ENCODE results near the gene RIMS4. TPM values are rescaled to one million over a fixed set of nuclear protein-coding genes. Genes with fewer than 3 reads are reported as not detected.

The RIMS4 gene
- total RNA-seq, 2 experiments from 2014 or later = not detected

DNA sequence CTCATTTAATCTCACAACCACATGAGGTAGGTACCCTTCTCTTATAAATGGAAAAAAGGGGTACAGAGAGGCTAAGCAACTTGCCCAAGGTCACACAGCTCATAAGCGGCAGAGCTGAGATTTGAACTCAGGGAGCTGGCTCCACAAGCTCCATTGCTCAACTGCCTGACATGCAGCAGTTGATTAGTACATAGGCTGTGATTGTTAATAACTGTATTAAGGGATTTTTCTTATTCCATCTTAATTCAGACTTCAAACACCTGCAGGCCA, 88.6 kb downstream of the RIMS4 start:
- ChIA-PET CTCF (interaction anchor here (0.6 kb wide), 1 partner anchor 63 kb away, joined by 6 read pairs; no protein-coding TSS in a partner anchor), POLR2A (no interaction called here)
- Mint-ChIP-seq H3K9me3 (no peaks in the 10 kb centered on the region), H3K4me1 (no peaks in the 10 kb centered on the region), H3K27ac (no peak overlapping the region), H3K27me3 (no peaks in the 10 kb centered on the region), H3K4me3 (no peak overlapping the region), H3K36me3 (ENCODE audit: low read depth) (no peaks in the 10 kb centered on the region)
- no peak for DNase-seq

DNA sequence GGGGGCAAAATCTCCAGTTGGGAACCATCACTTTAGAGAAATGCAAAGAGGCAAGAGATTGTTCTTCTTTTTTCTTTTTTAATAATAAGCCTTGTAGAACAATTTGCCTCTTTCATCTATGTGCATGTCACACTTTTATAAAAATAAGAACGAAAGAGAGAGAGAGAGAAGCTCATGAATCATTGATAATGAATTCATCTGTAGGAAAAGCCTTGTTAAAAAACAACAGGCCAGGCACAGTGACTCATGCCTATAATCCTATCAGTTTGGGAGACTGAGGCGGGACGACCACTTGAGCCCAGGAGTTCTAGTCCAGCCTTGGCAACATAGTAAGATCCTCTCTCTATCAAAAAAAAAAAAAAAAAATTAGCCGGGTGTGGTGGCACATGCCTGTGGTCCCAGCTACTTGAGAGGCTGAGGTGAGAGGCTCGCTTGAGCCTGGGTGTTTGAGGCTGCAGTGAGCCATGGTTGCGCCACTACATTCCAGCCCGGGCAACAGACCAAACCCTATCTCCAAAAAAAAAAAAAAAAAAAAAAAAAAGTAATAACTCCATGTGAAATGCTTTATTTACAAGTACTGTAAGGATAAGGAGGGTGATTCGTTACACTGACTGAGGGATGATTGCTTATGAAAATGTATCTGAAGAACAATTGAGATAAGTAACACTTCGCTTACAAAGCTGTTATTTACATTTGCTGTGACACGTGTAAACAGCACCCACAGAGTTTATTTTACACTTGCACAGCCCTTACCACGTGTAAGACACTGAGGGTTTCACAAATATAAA, 89.2 kb downstream of the RIMS4 start:
- Mint-ChIP-seq H3K4me3 (no peak overlapping the region), H3K9me3 (no peaks in the 10 kb centered on the region), H3K36me3 (ENCODE audit: low read depth) (no peaks in the 10 kb centered on the region), H3K27me3 (no peaks in the 10 kb centered on the region), H3K4me1 (no peaks in the 10 kb centered on the region), H3K27ac (no peak overlapping the region)
- DNase-seq = no peak
- POLR2A ChIA-PET = no interaction called here
- CTCF ChIA-PET = interaction anchor here (0.6 kb wide), 1 partner anchor 63 kb away, joined by 6 read pairs; no protein-coding TSS in a partner anchor

DNA sequence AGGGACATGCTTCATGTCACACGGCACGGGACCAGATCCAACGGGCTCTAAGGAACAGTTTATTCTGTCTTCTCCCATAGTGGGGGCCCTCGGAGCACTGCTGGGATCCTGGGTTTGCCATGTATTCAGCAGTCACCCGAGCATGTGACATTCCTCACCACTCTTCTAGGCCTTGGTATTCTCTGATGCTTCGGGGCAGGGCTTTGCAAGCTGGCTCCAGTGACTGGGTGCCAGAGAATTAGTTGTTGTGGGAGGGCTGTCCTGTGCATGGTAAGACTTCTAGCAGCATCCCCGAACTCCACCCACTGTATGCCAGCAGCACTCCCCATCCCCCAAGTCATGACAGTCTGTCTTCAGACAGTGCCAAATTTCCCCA, 89.7 kb downstream of the RIMS4 start:
- ChIA-PET CTCF (no interaction called here), POLR2A (no interaction called here)
- Mint-ChIP-seq H3K27ac (no peak overlapping the region), H3K4me3 (no peak overlapping the region), H3K36me3 (ENCODE audit: low read depth) (no peaks in the 10 kb centered on the region), H3K27me3 (no peaks in the 10 kb centered on the region), H3K4me1 (no peaks in the 10 kb centered on the region), H3K9me3 (no peaks in the 10 kb centered on the region)
- DNase-seq = no peak

DNA sequence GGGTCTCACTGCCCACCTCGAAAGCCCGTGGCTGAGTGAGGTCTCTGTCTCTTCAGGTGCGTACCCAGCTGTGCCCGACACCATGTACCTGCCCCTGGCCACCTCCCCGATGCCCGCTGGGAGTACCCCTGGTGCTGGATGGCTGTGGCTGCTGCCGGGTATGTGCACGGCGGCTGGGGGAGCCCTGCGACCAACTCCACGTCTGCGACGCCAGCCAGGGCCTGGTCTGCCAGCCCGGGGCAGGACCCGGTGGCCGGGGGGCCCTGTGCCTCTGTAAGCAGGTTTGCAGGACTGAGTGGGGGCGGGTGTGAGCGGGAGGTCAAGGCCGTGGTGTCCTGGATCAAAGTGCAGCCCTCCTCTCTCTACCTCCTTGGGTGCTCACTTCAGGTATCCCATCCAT, 90.5 kb downstream of the RIMS4 start:
- Mint-ChIP-seq H3K36me3 (ENCODE audit: low read depth) (no peaks in the 10 kb centered on the region), H3K27me3 (no peaks in the 10 kb centered on the region), H3K4me3 (no peak overlapping the region), H3K4me1 (no peaks in the 10 kb centered on the region), H3K27ac (no peak overlapping the region), H3K9me3 (no peaks in the 10 kb centered on the region)
- ChIA-PET POLR2A (no interaction called here), CTCF (interaction anchor here (1.5 kb wide), 1 partner anchor 34 kb away, joined by 4 read pairs; no protein-coding TSS in a partner anchor)
- no peak for DNase-seq

DNA sequence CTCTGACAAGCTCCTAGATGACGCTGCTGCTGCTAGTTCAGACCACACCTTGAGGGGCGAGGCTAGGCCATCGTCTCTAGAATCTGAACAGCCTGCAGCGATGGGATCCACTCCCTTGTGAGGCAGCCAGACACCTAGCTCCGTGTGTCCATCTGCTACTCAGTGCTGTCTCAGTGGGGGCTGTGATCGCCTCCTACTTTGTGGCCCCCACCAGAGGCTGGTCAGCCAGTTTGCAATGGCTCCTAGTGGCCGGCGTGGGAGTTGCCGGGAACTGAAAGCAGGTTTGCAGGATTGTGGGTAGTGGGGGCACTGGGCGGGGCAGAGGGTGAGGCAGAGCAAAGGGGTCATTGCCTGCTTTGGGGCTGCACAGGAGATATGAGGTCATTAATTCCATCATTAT, 92.4 kb downstream of the RIMS4 start:
- Mint-ChIP-seq H3K27me3 (no peaks in the 10 kb centered on the region), H3K27ac (no peak overlapping the region), H3K4me1 (no peaks in the 10 kb centered on the region), H3K9me3 (no peaks in the 10 kb centered on the region), H3K36me3 (ENCODE audit: low read depth) (no peaks in the 10 kb centered on the region), H3K4me3 (no peak overlapping the region)
- no peak for DNase-seq
- POLR2A ChIA-PET = no interaction called here
- CTCF ChIA-PET = interaction anchor here (0.6 kb wide), 1 partner anchor 581 kb away, joined by 4 read pairs; no protein-coding TSS in a partner anchor

DNA sequence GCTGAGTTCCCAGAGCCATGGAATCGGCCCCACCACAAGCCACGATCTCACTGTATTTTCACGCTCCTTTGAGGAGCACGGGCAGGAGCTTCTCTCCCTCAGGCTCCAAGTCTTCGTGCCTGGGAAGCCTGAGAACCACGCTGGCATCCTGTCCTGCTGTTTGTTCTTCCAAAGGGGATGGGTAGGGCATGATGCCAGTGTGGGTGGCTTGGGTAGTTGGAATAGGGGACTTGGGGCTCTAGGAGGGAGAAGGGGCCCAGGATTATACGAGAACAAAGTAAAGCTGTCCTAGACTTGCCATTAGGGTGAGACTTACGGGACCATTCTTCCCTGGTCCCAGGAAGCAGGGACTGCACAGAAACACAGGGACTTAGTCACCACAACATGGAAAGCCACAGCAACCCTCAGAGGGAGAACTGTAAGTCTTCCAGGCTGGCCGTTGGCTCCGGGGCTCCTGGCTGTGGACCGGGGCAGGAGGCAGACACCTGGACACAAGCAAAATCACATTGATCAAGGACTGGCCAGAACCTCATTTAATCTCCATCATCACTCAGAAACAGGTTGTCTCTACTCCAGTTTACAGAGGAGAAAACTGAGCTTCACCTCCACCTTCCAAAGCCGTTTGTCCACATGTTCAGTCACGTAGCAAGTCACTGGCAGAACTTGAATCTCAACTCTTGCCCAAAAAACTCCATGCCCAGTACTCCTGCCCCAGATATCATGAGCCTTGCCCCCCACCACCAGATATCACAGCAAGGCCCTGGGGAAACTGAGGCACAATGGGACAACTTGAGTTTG, 93.8 kb downstream of the RIMS4 start:
- POLR2A ChIA-PET = no interaction called here

DNA sequence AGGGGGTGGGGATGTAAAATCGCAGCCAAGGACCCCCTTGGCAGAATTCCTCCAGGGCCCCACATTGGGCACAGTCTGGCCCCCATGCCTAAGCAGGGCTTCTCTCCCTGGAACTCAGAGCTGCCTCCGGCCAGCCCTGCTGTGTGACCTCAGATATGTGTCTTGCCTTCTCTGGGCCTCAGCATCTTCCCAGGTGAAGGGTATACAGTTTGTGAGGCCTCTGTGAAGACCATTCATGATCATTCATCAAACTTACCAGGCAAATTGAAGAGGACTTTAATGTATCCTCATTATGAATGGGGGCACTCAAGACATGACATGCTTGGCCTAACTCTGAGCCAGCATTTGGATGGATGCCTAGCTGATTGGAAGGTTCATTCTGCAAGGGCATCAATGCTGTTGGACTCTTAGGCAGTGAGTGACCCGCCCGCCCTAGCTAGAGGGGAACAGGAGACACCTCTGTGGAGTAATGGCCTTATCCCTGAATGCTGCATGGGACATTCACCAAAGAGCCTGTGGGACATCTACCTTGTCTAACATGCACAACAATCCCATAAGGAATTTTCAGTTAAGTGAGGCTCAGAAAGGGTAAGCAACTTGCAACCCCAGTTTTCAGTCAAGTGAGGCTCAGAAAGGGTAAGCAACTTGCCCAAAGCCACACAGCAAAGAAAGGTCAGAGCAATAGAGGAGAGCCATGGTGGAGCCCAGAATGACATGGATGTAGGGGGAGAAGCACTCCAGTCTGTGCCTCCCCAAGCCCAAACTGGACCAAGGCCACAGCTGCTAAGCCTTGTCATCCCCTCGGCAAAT, 94.6 kb downstream of the RIMS4 start:
- no peaks in the 10 kb centered on the region for H3K9me3 Mint-ChIP-seq
- H3K36me3 Mint-ChIP-seq (ENCODE audit: low read depth) = no peaks in the 10 kb centered on the region
- DNase-seq = no peak
- H3K4me1 Mint-ChIP-seq = no peaks in the 10 kb centered on the region
- H3K27ac Mint-ChIP-seq = no peak overlapping the region
- CTCF ChIA-PET = interaction anchor here (0.9 to 1.5 kb wide), 3 partner anchors 13 to 32 kb away, joined by 3 to 4 read pairs (median 3); no protein-coding TSS in a partner anchor
- H3K27me3 Mint-ChIP-seq = no peaks in the 10 kb centered on the region
- POLR2A ChIA-PET = interaction anchor here (0.6 kb wide), 1 partner anchor 1048 kb away, joined by 3 read pairs; no protein-coding TSS in a partner anchor
- no peak overlapping the region for H3K4me3 Mint-ChIP-seq

More for the DNA sequence above, 93.8 kb downstream of the RIMS4 start:
- no peak overlapping the region for H3K27ac Mint-ChIP-seq
- no peaks in the 10 kb centered on the region for H3K36me3 Mint-ChIP-seq (ENCODE audit: low read depth)
- no peaks in the 10 kb centered on the region for H3K9me3 Mint-ChIP-seq
- H3K4me3 Mint-ChIP-seq = no peak overlapping the region
- no peaks in the 10 kb centered on the region for H3K27me3 Mint-ChIP-seq
- CTCF ChIA-PET = interaction anchor here (1.4 to 1.5 kb wide), 2 partner anchors 21 to 33 kb away, joined by 3 to 4 read pairs; no protein-coding TSS in a partner anchor
- DNase-seq = no peak
- no peaks in the 10 kb centered on the region for H3K4me1 Mint-ChIP-seq

DNA sequence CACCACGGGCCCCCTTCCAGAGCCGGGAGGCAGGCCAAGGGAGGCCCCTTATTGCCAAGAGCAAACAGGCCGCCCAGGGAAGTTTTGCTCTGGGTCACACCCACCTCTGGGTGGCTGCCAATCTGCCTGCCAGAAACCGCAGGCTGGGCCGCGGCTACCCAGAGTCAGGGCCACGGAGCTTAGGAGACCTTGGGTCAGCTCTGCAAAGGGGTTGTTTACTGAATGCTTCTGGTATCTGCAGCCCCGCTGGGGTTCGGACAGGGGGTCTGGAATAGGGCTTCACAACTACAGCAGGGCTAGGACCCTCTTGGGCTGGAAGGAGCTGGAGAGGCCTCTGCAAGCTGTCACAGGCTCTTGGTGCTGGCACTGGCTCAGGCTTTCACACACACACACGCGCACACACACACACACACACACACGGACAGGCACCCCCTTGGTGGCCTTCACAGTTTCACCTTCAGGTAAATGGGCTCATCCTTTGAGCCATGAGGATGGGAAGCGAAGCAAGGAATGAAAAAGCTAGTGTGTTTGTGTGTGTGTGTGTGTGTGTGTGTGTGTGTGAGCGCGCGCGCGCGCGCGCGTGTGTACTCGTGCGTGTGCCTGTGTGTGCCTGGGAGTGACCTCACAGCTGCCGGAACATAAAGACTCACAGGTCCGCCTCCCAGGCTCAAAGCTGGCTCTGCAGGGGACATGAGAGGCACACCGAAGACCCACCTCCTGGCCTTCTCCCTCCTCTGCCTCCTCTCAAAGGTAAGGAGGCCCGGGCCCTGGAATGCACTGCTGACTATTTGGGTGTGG, 95.4 kb downstream of the RIMS4 start, which contains the start of gene CCN5:
CCN5 (plus strand) TSS at position 669 of the 798 bp plus-strand sequence; CDS start at position 691, 22 bp downstream.
- no peak for DNase-seq
- Mint-ChIP-seq H3K27me3 (no peaks in the 10 kb centered on the region), H3K4me1 (no peaks in the 10 kb centered on the region), H3K9me3 (no peaks in the 10 kb centered on the region), H3K4me3 (no peak within 1 kb of the TSS), H3K36me3 (ENCODE audit: low read depth) (no peaks in the 10 kb centered on the region), H3K27ac (no peak within 1 kb of the TSS)
- ChIA-PET POLR2A (interaction anchor here (0.6 kb wide), 1 partner anchor 1047 kb away, joined by 3 read pairs; no protein-coding TSS in a partner anchor), CTCF (interaction anchor here (0.9 to 1.5 kb wide), 2 partner anchors 12 to 22 kb away, joined by 3 read pairs; no protein-coding TSS in a partner anchor)

DNA sequence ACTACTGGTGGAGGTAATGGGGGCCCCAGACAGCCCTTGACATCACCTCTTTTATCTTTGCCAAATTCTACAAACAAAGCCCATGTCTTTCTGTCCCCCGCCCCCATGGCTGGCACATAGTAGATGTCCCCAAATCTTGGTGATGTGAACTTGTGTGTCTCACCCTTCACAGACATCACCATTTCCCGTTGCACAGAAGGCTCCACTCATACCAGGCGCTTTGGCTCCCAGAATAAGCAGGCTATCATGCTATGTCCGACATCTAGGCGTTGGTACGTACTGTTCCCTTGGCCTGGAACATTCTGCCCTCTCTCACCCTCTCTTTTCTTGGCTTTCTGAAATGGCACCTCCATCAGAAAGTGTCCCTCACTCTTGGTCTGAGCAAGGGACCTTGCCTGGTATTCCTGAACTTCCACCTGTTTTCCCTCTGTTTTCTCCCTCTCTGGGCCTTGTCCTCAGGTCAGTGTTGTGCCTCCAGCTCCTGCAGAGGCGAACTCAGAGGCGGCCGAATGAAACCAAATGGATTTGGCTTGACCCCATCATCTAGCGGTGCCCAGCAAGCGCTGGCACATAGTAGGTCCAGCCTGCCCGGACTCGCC, 96.1 kb downstream of the RIMS4 start:
- Mint-ChIP-seq H3K4me1 (no peaks in the 10 kb centered on the region), H3K4me3 (no peak overlapping the region), H3K27me3 (no peaks in the 10 kb centered on the region), H3K36me3 (ENCODE audit: low read depth) (no peaks in the 10 kb centered on the region), H3K27ac (no peak overlapping the region), H3K9me3 (no peaks in the 10 kb centered on the region)
- no peak for DNase-seq
- ChIA-PET POLR2A (no interaction called here), CTCF (no interaction called here)

DNA sequence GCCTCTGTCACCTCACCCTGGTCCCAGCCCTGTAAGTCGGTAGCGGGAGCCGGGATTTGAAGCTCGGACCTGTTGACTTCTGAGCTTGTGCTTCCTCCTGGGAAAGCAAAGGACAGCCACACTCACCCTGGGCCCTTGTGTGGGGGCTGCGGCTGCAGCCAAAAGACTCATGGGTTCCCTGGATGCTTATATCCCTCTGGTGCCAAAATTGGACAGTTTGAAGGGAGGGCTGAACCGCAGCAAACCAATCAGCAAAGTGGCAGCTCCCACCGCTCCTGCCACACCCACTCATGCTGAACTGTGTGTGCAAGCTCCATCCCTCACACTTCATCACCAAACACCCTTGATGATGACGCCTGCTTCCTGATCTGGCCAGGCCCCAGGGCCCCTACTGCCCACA, 99.1 kb downstream of the RIMS4 start:
- H3K27ac Mint-ChIP-seq = no peak overlapping the region
- H3K4me1 Mint-ChIP-seq = no peaks in the 10 kb centered on the region
- POLR2A ChIA-PET = no interaction called here

DNA sequence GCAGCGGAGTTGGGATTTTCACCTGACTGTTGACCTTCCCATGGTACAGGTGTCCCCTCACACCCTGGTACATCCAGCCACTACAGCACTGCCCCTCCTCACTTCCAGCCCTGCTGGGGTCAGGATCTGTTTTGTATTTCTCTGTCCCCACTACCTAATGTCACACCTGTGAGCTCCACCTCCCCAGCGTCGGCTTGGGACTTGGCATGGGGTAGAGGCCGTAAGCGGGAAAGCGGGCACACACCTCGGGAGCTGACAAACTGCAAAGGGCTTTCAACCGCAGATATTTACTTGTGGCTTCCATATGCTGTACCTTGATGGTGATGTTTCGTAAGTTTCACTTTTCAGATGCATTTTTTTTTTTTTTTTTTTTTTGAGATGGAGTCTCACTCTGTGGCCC, 100.5 kb downstream of the RIMS4 start:
- CTCF ChIA-PET = interaction anchor here (1.4 kb wide), 1 partner anchor 14 kb away, joined by 3 read pairs; no protein-coding TSS in a partner anchor
- no peaks in the 10 kb centered on the region for H3K36me3 Mint-ChIP-seq (ENCODE audit: low read depth)

More for the DNA sequence above, 99.1 kb downstream of the RIMS4 start:
- no peak for DNase-seq
- H3K9me3 Mint-ChIP-seq = no peaks in the 10 kb centered on the region
- no peak overlapping the region for H3K4me3 Mint-ChIP-seq
- H3K36me3 Mint-ChIP-seq (ENCODE audit: low read depth) = no peaks in the 10 kb centered on the region
- H3K27me3 Mint-ChIP-seq = peaks cover 3% of the 10 kb centered on the region
- CTCF ChIA-PET = interaction anchor here (1.2 kb wide), 1 partner anchor 11 kb away, joined by 4 read pairs; no protein-coding TSS in a partner anchor

More for the DNA sequence above, 100.5 kb downstream of the RIMS4 start:
- H3K27ac Mint-ChIP-seq = no peak overlapping the region
- no peaks in the 10 kb centered on the region for H3K9me3 Mint-ChIP-seq
- DNase-seq = no peak
- no peaks in the 10 kb centered on the region for H3K4me1 Mint-ChIP-seq
- POLR2A ChIA-PET = no interaction called here
- H3K4me3 Mint-ChIP-seq = no peak overlapping the region
- H3K27me3 Mint-ChIP-seq = peaks cover 3% of the 10 kb centered on the region

Data from activated CD4-positive, alpha-beta T cell treated with anti-CD3 and anti-CD28 coated beads, Interleukin-2, amount 10 ng/mL, durations not matched to agents 7 days and 5 days (primary cell).